SH-SY5Y (cell line): ENCODE results near the gene RANBP17.

Experiments
- GATA2 ChIP-seq: IDR thresholded peaks from 2 replicates; pipeline ENCODE4 v1.6.1; 2011; ENCODE audit warnings: mild to moderate bottlenecking, low read depth, low read length
- GATA3 ChIP-seq: IDR thresholded peaks from 2 replicates; pipeline ENCODE4 v1.6.1; 2011; ENCODE audit warnings: low read depth, mild to moderate bottlenecking, low read length, moderate library complexity

- TF ChIP-seq GATA3 (no peak), GATA2 (no peak)
These were observed 448.5 kb downstream of the RANBP17 start for GRCh38 chr5:171310212-171310818.
